HepG2 (cell line): ENCODE measurements around the gene POLR2H. TPM values are rescaled to one million over a fixed set of nuclear protein-coding genes. Genes with fewer than 3 reads are reported as not detected.

Experiments used
- ATAC-seq: fragments of 200-7000 bp; cut with Tn5 transposase; 3 replicates; pipeline ENCODE4 v1.9.1; 2020; ENCODE audit warnings: mild to moderate bottlenecking, moderate library complexity
- BruUV-seq: library from RNA; stranded (reverse); fragments of 400-500 nt; replicated peaks from 2 replicates; lab custom pipeline; 2021; lab: Mats Ljungman, UMichigan
- CTCF ChIA-PET: fragments of 300-600 bp; formaldehyde crosslinking; extraction: SDS; loops from one replicate; lab custom pipeline; 2021; ENCODE audit warnings: low total read pairs, inconsistent platforms, low intra/inter-chr PET ratio; lab: Yijun Ruan, JAX
- POLR2A ChIA-PET: fragments of 350-600 bp; sonication (Branson Sonifier 250); formaldehyde crosslinking; loops from one replicate; lab custom pipeline; 2020; ENCODE audit warnings: antibody characterized with exemption, inconsistent platforms; lab: Yijun Ruan, JAX
- DNase-seq: peaks from one replicate; pipeline ENCODE4 v3.0.0-alpha.2; 2015; ENCODE audit warnings: low spot score
- FAIRE-seq: peaks from 3 replicates; lab custom pipeline; 2011; peaks lifted over from hg19 to GRCh38; lab: Jason Lieb, UNC
- H2AFZ ChIP-seq: one replicate; pipeline ENCODE4 v1.6.1; 2011; ENCODE audit warnings: low read length, inconsistent platforms
- H3K27ac ChIP-seq: fragments of 300-600 bp; 3 replicates; pipeline ENCODE4 v1.8.0; 2011; ENCODE audit warnings: mixed run types, mild to moderate bottlenecking, mixed read lengths, low read length, inconsistent platforms; ENCODE audit not compliant: insufficient read depth; ENCODE audit errors: extremely low read length
- H3K27me3 ChIP-seq, 2 experiments: fragments of 200-600 bp in 1 of 2; 2 replicates in 1 of 2; 3 replicates in 1 of 2; pipeline versions ENCODE4 v1.6.0 to v1.8.0; 2011; ENCODE audit warnings: low read length in 2 of 2, mild to moderate bottlenecking in 2 of 2, moderate library complexity in 2 of 2, inconsistent platforms in 1 of 2; ENCODE audit not compliant: insufficient read depth in 2 of 2, control insufficient read depth in 1 of 2
- H3K36me3 ChIP-seq, 2 experiments: fragments of 200-600 bp in 1 of 2; replicated peaks in 1 of 2; 2 replicates in 1 of 2; 3 replicates in 1 of 2; pipeline versions ENCODE4 v1.5.1 to v1.8.0; 2011; ENCODE audit warnings: low read length in 2 of 2, inconsistent platforms in 1 of 2; ENCODE audit not compliant: insufficient read depth in 2 of 2, control insufficient read depth in 1 of 2
- H3K4me1 ChIP-seq: 2 replicates; pipeline ENCODE4 v1.5.1; 2012; ENCODE audit warnings: low read length, inconsistent platforms; ENCODE audit not compliant: insufficient read depth
- H3K4me2 ChIP-seq: 2 replicates; pipeline ENCODE4 v1.6.0; 2011; ENCODE audit warnings: low read depth, low read length, inconsistent platforms
- H3K4me3 ChIP-seq, 3 experiments: fragments of 200-600 bp in 1 of 3; sonication (generic), shearing (Covaris generic) in 1 of 3; replicated peaks in 1 of 3; 2 replicates each; pipeline ENCODE4 v1.5.1; 2011 to 2016; ENCODE audit warnings: low read length in 3 of 3, inconsistent platforms in 2 of 3, low read depth in 2 of 3, mild to moderate bottlenecking in 2 of 3, control low read depth in 1 of 3, mixed read lengths in 1 of 3; ENCODE audit not compliant: insufficient read depth in 1 of 3
- H3K79me2 ChIP-seq: one replicate; pipeline ENCODE4 v1.6.1; 2011; ENCODE audit warnings: low read length, inconsistent platforms; ENCODE audit not compliant: insufficient read depth
- H3K9ac ChIP-seq: 2 replicates; pipeline ENCODE4 v1.6.0; 2011; ENCODE audit warnings: mild to moderate bottlenecking, low read depth, low read length, inconsistent platforms; ENCODE audit not compliant: insufficient read depth
- H3K9me3 ChIP-seq: 2 replicates; pipeline ENCODE4 v1.5.1; 2012; ENCODE audit warnings: mild to moderate bottlenecking, low read length
- H4K20me1 ChIP-seq: 2 replicates; pipeline ENCODE4 v1.6.0; 2011; ENCODE audit warnings: inconsistent platforms, mild to moderate bottlenecking, low read length, moderate library complexity; ENCODE audit not compliant: insufficient read depth
- ATF7-NPFF ChIP-seq: sonication (generic); formaldehyde crosslinking; IDR thresholded peaks from 2 replicates; pipeline ENCODE4 v1.8.1; 2023; ENCODE audit warnings: mild to moderate bottlenecking, low read depth, missing genetic modification reagents, moderate library complexity
- ESRRA ChIP-seq: sonication (generic); formaldehyde crosslinking; IDR thresholded peaks from 2 replicates; pipeline ENCODE4 v1.5.1; 2020; ENCODE audit warnings: mild to moderate bottlenecking, low read depth, missing genetic modification reagents
- HNRNPK ChIP-seq: fragments of 200-400 bp; formaldehyde crosslinking; IDR thresholded peaks from 2 replicates; pipeline ENCODE4 v1.6.1; 2018; ENCODE audit warnings: low read length, low read depth, moderate library complexity, mild to moderate bottlenecking; ENCODE audit not compliant: poor library complexity, severe bottlenecking
- KDM2A ChIP-seq: sonication (generic); formaldehyde crosslinking; IDR thresholded peaks from 2 replicates; pipeline ENCODE4 v1.4.0; 2020; ENCODE audit warnings: low read depth, missing genetic modification reagents, borderline replicate concordance
- MAX ChIP-seq: IDR thresholded peaks from 2 replicates; pipeline ENCODE4 v1.6.1; 2012; ENCODE audit warnings: inconsistent platforms
- MAZ ChIP-seq, 2 experiments: sonication (generic) in 1 of 2; formaldehyde crosslinking in 1 of 2; IDR thresholded peaks; 2 replicates each; pipeline versions ENCODE4 v1.5.0 to v1.6.1; 2012 to 2020; ENCODE audit warnings: low read depth in 2 of 2, mild to moderate bottlenecking in 2 of 2, borderline replicate concordance in 1 of 2, improper control_type of control experiment in 1 of 2, low read length in 1 of 2, missing genetic modification reagents in 1 of 2, moderate library complexity in 1 of 2
- RBFOX2 ChIP-seq: fragments of 200-400 bp; formaldehyde crosslinking; IDR thresholded peaks from 2 replicates; pipeline ENCODE4 v1.6.1; 2017; ENCODE audit warnings: low read depth, mild to moderate bottlenecking, low read length
- SAP130 ChIP-seq: IDR thresholded peaks from 2 replicates; pipeline ENCODE4 v1.6.1; 2016; ENCODE audit warnings: low read depth
- TCF12 ChIP-seq, 2 experiments: fragments of 450-650 bp in 1 of 2; sonication (generic) in 1 of 2; formaldehyde crosslinking in 1 of 2; IDR thresholded peaks; 2 replicates each; pipeline versions ENCODE4 v1.6.1 to v1.8.0; 2017 to 2022; ENCODE audit warnings: antibody characterized with exemption in 1 of 2, mild to moderate bottlenecking in 1 of 2, missing genetic modification reagents in 1 of 2, moderate library complexity in 1 of 2
- ZNF263 ChIP-seq: sonication (generic); formaldehyde crosslinking; IDR thresholded peaks from 2 replicates; pipeline ENCODE4 v1.4.0; 2020; ENCODE audit warnings: missing genetic modification reagents
- ZNF274 ChIP-seq: sonication (generic); formaldehyde crosslinking; IDR thresholded peaks from 2 replicates; pipeline ENCODE4 v1.5.1; 2020; ENCODE audit warnings: mild to moderate bottlenecking, missing genetic modification reagents
- ZNF431 ChIP-seq: sonication (generic); formaldehyde crosslinking; IDR thresholded peaks from 2 replicates; pipeline ENCODE4 v1.9.0; 2022; ENCODE audit warnings: missing genetic modification reagents, low read depth, mild to moderate bottlenecking, borderline replicate concordance
- ZNF687 ChIP-seq: sonication (generic); formaldehyde crosslinking; IDR thresholded peaks from 2 replicates; pipeline ENCODE4 v1.5.1; 2020; ENCODE audit warnings: mild to moderate bottlenecking, missing genetic modification reagents, moderate library complexity
- ZSCAN25 ChIP-seq: sonication (generic); formaldehyde crosslinking; IDR thresholded peaks from 2 replicates; pipeline ENCODE4 v1.8.0; 2022; ENCODE audit warnings: mild to moderate bottlenecking, missing genetic modification reagents
- WGBS: methylation state at CpG from one replicate; pipeline ENCODE4 v1.1.6; 2017; ENCODE audit warnings: low lambda C conversion rate; 5-methylcytosine and 5-hydroxymethylcytosine counted together
- in situ Hi-C: cut with HindIII; loops from 2 replicates; pipeline ENCODE4 v1.10.0; 2017; ENCODE audit warnings: low pct_unique_long_range_greater_than_20kb; ENCODE audit not compliant: extremely low pct_ligation_motif_present
- intact Hi-C: fragments of 100-400 bp; cut with micrococcal nuclease; formaldehyde crosslinking; loops from one replicate; pipeline ENCODE4 v1.10.0; 2022; ENCODE audit not compliant: unreplicated experiment
- polyA plus RNA-seq, 8 experiments: library from polyadenylated mRNA; depleted of rRNA in 3 of 8; stranded (reverse) in 7 of 8; unstranded in 1 of 8; fragments of >200 nt; fragmentation: Illumina TruSeq in 4 of 8; extraction: Trizol in 4 of 8; gene quantifications; 2 replicates each; pipeline versions ENCODE4 v1.2.1 to v1.2.3, GENCODE V29; 2011 to 2016; ENCODE audit warnings: low read depth in 4 of 8, missing spikeins in 1 of 8, mixed read lengths in 1 of 8; ENCODE audit not compliant: insufficient read depth in 1 of 8
- total RNA-seq, 5 experiments: library from RNA; depleted of rRNA; stranded (reverse); fragments of >200 nt; fragmentation: Illumina TruSeq; extraction: Trizol; gene quantifications; 2 replicates each; pipeline ENCODE4 v1.2.3, GENCODE V29; 2016; ENCODE audit warnings: low read depth in 1 of 5
- TF ChIP-seq, protein P1 (sequence below): sonication (generic); formaldehyde crosslinking; conservative IDR thresholded peaks from 2 replicates; pipeline ENCODE4 v1.4.0; 2020; ENCODE audit warnings: missing genetic modification reagents
- TF ChIP-seq, protein P2 (sequence below): sonication (generic); IDR thresholded peaks from 2 replicates; pipeline ENCODE4 v1.6.1; 2016; ENCODE audit warnings: low read depth, borderline replicate concordance

The POLR2H gene
- total and polyA plus RNA-seq, 2 of the 13 experiments (the other 11 are each of a cell fraction or from before 2014, with no cell fraction given) = 118 to 194 TPM

DNA sequence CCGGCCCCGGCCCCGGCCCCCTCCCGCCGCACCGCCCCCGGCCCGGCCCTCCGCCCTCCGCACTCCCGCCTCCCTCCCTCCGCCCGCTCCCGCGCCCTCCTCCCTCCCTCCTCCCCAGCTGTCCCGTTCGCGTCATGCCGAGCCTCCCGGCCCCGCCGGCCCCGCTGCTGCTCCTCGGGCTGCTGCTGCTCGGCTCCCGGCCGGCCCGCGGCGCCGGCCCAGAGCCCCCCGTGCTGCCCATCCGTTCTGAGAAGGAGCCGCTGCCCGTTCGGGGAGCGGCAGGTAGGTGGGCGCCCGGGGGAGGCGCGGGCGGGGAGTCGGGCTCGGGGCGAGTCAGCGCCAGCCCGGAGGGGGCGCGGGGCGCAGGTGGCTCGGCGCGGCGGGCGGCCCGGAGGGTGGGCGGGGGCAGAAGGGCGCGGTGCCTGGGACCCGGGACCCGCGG is 18.7 kb downstream of the POLR2H start:
- Histone ChIP-seq H3K27ac (no peak overlapping the region), H3K4me1 (peaks cover 27% of the 10 kb centered on the region), H4K20me1 (0 out of 2 replicates have a peak, but pooled peaks cover 3% of the 10 kb centered on the region), H3K4me3 (peak overlapping the region; percentile 59 to 79 (median 71); a peak in 4 of 6 replicates), H3K9me3 (no peaks in the 10 kb centered on the region), H3K4me2 (peak overlapping the region; percentile 80), H3K79me2 (peaks cover 25% of the 10 kb centered on the region), H2AFZ (no peak overlapping the region), H3K27me3 (no peaks in the 10 kb centered on the region; a peak in 1 of 5 replicates), H3K9ac (peak overlapping the region; percentile 58), H3K36me3 (peaks cover 9 to 29% of the 10 kb centered on the region in 2 experiments; a peak in 4 of 5 replicates)
- CTCF ChIA-PET = no interaction called here
- intact Hi-C loops = no loop called here
- POLR2A ChIA-PET = interaction anchor here (1.0 to 2.2 kb wide), 4 partner anchors 9 to 33 kb away, joined by 4 to 14 read pairs (median 5); partner anchors contain the start of genes CLCN2 and POLR2H
- peak; percentile 21 for DNase-seq
- WGBS = no CpG with 5 or more reads among the region's 62 CpGs
- no peak for ATAC-seq
- no peak for FAIRE-seq
- BruUV-seq = no TSS peak
- in situ Hi-C loops = no loop called here
- TF ChIP-seq TCF12 (IDR thresholded peaks at IDR 0.05) = no peak
- TF ChIP-seq TCF12 (CRISPR knock-in tag; IDR thresholded peaks at IDR 0.05) = no peak
- TF ChIP-seq MAZ (IDR thresholded peaks at IDR 0.05; ENCODE audit: borderline replicate concordance, low read depth, low read length) = peak; percentile 94
- TF ChIP-seq MAZ (CRISPR knock-in tag; IDR thresholded peaks at IDR 0.05; ENCODE audit: low read depth) = 0 out of 2 replicates have a peak, but pooled peaks have one; percentile 40
- peak; percentile 65 for TF ChIP-seq HNRNPK
- TF ChIP-seq, protein P1, sequence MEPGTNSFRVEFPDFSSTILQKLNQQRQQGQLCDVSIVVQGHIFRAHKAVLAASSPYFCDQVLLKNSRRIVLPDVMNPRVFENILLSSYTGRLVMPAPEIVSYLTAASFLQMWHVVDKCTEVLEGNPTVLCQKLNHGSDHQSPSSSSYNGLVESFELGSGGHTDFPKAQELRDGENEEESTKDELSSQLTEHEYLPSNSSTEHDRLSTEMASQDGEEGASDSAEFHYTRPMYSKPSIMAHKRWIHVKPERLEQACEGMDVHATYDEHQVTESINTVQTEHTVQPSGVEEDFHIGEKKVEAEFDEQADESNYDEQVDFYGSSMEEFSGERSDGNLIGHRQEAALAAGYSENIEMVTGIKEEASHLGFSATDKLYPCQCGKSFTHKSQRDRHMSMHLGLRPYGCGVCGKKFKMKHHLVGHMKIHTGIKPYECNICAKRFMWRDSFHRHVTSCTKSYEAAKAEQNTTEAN (CRISPR knock-in tag) = no peak
- no peak for TF ChIP-seq ZNF431 (CRISPR knock-in tag)
- TF ChIP-seq, protein P2, sequence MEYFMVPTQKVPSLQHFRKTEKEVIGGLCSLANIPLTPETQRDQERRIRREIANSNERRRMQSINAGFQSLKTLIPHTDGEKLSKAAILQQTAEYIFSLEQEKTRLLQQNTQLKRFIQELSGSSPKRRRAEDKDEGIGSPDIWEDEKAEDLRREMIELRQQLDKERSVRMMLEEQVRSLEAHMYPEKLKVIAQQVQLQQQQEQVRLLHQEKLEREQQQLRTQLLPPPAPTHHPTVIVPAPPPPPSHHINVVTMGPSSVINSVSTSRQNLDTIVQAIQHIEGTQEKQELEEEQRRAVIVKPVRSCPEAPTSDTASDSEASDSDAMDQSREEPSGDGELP = peak; percentile 73; the same call in 1 of the 2 replicates
- TF ChIP-seq ZSCAN25 = 0 out of 2 replicates have a peak, but pooled peaks have one; percentile 23
- no peak for TF ChIP-seq ZNF687 (CRISPR knock-in tag)
- peak; percentile 21; the same call in 1 of the 2 replicates for TF ChIP-seq SAP130
- TF ChIP-seq MAX = no peak; the same call in 1 of the 2 replicates
- peak; percentile 52; the same call in 1 of the 2 replicates for TF ChIP-seq ATF7-NPFF (CRISPR knock-in tag)
- TF ChIP-seq ZNF274 (CRISPR knock-in tag) = no peak
- TF ChIP-seq ZNF263 (CRISPR knock-in tag) = peak; percentile 86
- 0 out of 2 replicates have a peak, but pooled peaks have one; percentile 8 for TF ChIP-seq KDM2A (CRISPR knock-in tag)
- no peak; the same call in 1 of the 2 replicates for TF ChIP-seq RBFOX2
- TF ChIP-seq ESRRA = no peak
